Trophoblast cell (in vitro differentiated cells and primary cell): ENCODE measurements around the gene RAF1.
A peak's percentile ranks its signal among the peaks of the same experiment; 100 is the strongest.

Source experiments
- DNase-seq, 2 donors: peaks; one replicate each; pipeline ENCODE4 v3.0.0-alpha.2; 2016
- H2AFZ ChIP-seq: 2 replicates; pipeline ENCODE4 v1.6.1; 2013; ENCODE audit warnings: low read length, moderate library complexity, mild to moderate bottlenecking; ENCODE audit not compliant: insufficient read depth, poor library complexity
- H2AK5ac ChIP-seq: 2 replicates; pipeline ENCODE4 v1.6.1; 2013; ENCODE audit warnings: mild to moderate bottlenecking, low read length
- H2BK120ac ChIP-seq: 2 replicates; pipeline ENCODE4 v1.6.1; 2013; ENCODE audit warnings: low read length, mild to moderate bottlenecking, moderate library complexity; ENCODE audit not compliant: insufficient read depth, poor library complexity
- H2BK12ac ChIP-seq: 2 replicates; pipeline ENCODE4 v1.6.1; 2013; ENCODE audit warnings: mild to moderate bottlenecking, low read length, moderate library complexity
- H2BK5ac ChIP-seq: 2 replicates; pipeline ENCODE4 v1.6.1; 2013; ENCODE audit warnings: low read length, low read depth, moderate library complexity, mild to moderate bottlenecking; ENCODE audit not compliant: poor library complexity
- H3K14ac ChIP-seq: 2 replicates; pipeline ENCODE4 v1.6.1; 2013; ENCODE audit warnings: mild to moderate bottlenecking, low read length
- H3K18ac ChIP-seq: 2 replicates; pipeline ENCODE4 v1.6.1; 2013; ENCODE audit warnings: mild to moderate bottlenecking, low read length
- H3K23ac ChIP-seq: 2 replicates; pipeline ENCODE4 v1.6.1; 2013; ENCODE audit warnings: low read length
- H3K27ac ChIP-seq: 2 replicates; pipeline ENCODE4 v1.5.1; 2013; ENCODE audit warnings: low read depth, mild to moderate bottlenecking, inconsistent platforms, low read length, moderate library complexity
- H3K27me3 ChIP-seq: 2 replicates; pipeline ENCODE4 v1.6.1; 2013; ENCODE audit warnings: inconsistent platforms, mild to moderate bottlenecking, low read length, moderate library complexity; ENCODE audit not compliant: insufficient read depth
- H3K36me3 ChIP-seq, 2 experiments: 1 replicate in 1 of 2; 2 replicates in 1 of 2; pipeline ENCODE4 v1.6.1; 2013; ENCODE audit warnings: low read length in 2 of 2, mild to moderate bottlenecking in 2 of 2, moderate library complexity in 1 of 2; ENCODE audit not compliant: insufficient read depth in 2 of 2, control insufficient read depth in 1 of 2
- H3K4ac ChIP-seq: 2 replicates; pipeline ENCODE4 v1.6.1; 2013; ENCODE audit warnings: low read depth, mild to moderate bottlenecking, low read length, moderate library complexity
- H3K4me1 ChIP-seq, 2 experiments: 1 replicate in 1 of 2; 2 replicates in 1 of 2; pipeline ENCODE4 v1.6.1; 2013; ENCODE audit warnings: low read length in 2 of 2, mild to moderate bottlenecking in 2 of 2, moderate library complexity in 1 of 2; ENCODE audit not compliant: insufficient read depth in 2 of 2, control insufficient read depth in 1 of 2
- H3K4me2 ChIP-seq: 2 replicates; pipeline ENCODE4 v1.6.1; 2013; ENCODE audit warnings: inconsistent platforms, mild to moderate bottlenecking, low read length, moderate library complexity
- H3K4me3 ChIP-seq: 2 replicates; pipeline ENCODE4 v1.5.1; 2013; ENCODE audit warnings: mild to moderate bottlenecking, low read depth, low read length, inconsistent platforms
- H3K79me1 ChIP-seq: one replicate; pipeline ENCODE4 v1.6.1; 2013; ENCODE audit warnings: low read length
- H3K79me2 ChIP-seq: 2 replicates; pipeline ENCODE4 v1.6.1; 2013; ENCODE audit warnings: low read length, mild to moderate bottlenecking; ENCODE audit not compliant: control insufficient read depth, insufficient read depth, poor library complexity
- H3K9ac ChIP-seq: 2 replicates; pipeline ENCODE4 v1.6.1; 2013; ENCODE audit warnings: mild to moderate bottlenecking, low read length
- H3K9me3 ChIP-seq: 2 replicates; pipeline ENCODE4 v1.6.1; 2013; ENCODE audit warnings: low read depth, mild to moderate bottlenecking, control low read depth, inconsistent platforms, low read length; ENCODE audit not compliant: insufficient read depth
- H4K12ac ChIP-seq: 2 replicates; pipeline ENCODE4 v1.6.1; 2013; ENCODE audit warnings: low read depth, mild to moderate bottlenecking, low read length, moderate library complexity
- H4K8ac ChIP-seq: 2 replicates; pipeline ENCODE4 v1.6.1; 2013; ENCODE audit warnings: low read depth, mild to moderate bottlenecking, low read length, moderate library complexity
- H4K91ac ChIP-seq: one replicate; pipeline ENCODE4 v1.6.1; 2013; ENCODE audit warnings: low read depth, mild to moderate bottlenecking, low read length, moderate library complexity
- WGBS: extraction: QIAGEN DNeasy Blood & Tissue Kit; methylation state at CpG from one replicate; pipeline ENCODE4 v1.1.7; 2013; ENCODE audit warnings: missing lambda C conversion rate; ENCODE audit not compliant: insufficient read length, insufficient coverage; ENCODE audit errors: extremely low coverage; 5-methylcytosine and 5-hydroxymethylcytosine counted together

RAF1 gene

DNA sequence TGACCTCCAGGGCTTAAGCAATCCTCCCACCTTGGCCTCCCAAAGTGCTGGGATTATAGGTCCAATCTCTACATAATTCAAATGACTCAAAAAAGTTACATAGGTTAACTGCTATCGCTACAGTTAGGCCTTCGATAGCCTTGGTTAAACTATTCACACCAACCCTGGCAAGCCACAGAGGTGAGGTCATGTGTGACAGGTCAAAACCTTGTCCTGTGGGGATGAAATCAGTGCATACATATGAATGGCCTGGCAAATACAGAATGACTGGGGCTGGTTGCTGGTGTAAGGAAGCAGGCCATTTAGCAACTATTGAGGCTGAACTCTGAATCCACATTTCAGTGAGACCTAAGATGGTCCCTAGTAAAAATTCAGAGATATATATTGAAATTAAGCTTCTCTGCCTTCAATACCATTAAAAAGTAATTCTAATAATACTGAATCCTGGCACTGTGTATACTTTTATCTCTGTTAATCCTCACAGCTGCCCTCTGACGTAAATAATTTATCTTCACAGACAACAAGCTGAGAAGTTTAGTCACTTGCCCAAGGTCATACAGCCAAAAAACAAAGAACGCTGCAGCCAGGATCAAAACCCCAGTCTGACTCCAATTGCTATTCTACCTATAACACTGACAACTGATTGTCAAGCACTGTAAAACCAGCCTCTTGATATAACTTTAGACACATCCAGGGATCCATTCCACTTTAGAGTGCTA is 71.8 kb downstream of the RAF1 start:
- H2AK5ac ChIP-seq, result no peak overlapping the region
- no peak overlapping the region for H4K8ac ChIP-seq
- no peak overlapping the region for H3K4me2 ChIP-seq
- H3K9me3 ChIP-seq, result no peaks in the 10 kb centered on the region
- H2BK12ac ChIP-seq, result no peak overlapping the region
- no peaks in the 10 kb centered on the region for H3K27me3 ChIP-seq
- H3K4ac ChIP-seq, result no peak overlapping the region
- H2AFZ ChIP-seq, result no peak overlapping the region
- no peak overlapping the region for H3K9ac ChIP-seq
- no peak overlapping the region for H3K4me3 ChIP-seq
- H4K12ac ChIP-seq, result no peak overlapping the region
- no peak overlapping the region for H3K23ac ChIP-seq
- no peak overlapping the region for H2BK5ac ChIP-seq
- WGBS, result no CpG with 5 or more reads among the region's 4 CpGs
- H3K79me2 ChIP-seq, result no peaks in the 10 kb centered on the region
- H3K18ac ChIP-seq, result no peak overlapping the region
- no peak for DNase-seq
- no peak overlapping the region for H3K27ac ChIP-seq
- no peak overlapping the region for H2BK120ac ChIP-seq
- no peaks in the 10 kb centered on the region for H3K4me1 ChIP-seq
- H3K14ac ChIP-seq, result no peak overlapping the region
- peaks cover 34 to 55% of the 10 kb centered on the region in 2 experiments for H3K36me3 ChIP-seq
- H4K91ac ChIP-seq, result no peak overlapping the region
- no peaks in the 10 kb centered on the region for H3K79me1 ChIP-seq

DNA sequence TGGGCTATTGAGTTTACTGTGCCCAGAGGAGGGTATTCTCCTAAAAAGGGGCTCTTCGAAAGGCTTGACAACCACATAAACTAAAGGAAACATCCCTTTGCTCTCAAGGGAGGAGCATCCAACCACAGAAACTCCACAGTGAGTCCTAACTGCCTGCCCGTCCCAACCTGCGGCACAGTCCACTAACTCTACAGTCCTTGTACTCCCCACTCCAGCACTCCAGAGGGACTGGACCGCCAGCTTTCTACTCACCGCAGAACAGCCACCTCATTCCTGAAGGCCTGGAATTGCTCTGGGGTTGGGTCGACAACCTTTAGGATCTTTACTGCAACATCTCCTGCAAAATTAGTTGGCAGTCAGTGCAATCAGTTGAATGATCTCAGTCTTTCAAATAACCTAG is 72.5 kb downstream of the RAF1 start:
- no peaks in the 10 kb centered on the region for H3K9me3 ChIP-seq
- H3K79me2 ChIP-seq, result no peaks in the 10 kb centered on the region
- no peak overlapping the region for H3K4ac ChIP-seq
- H4K8ac ChIP-seq, result no peak overlapping the region
- H3K23ac ChIP-seq, result no peak overlapping the region
- no CpG with 5 or more reads among the region's 6 CpGs for WGBS
- no peak for DNase-seq
- no peaks in the 10 kb centered on the region for H3K4me1 ChIP-seq
- no peak overlapping the region for H3K14ac ChIP-seq
- H3K9ac ChIP-seq, result no peak overlapping the region
- H3K36me3 ChIP-seq, result peaks cover 31 to 53% of the 10 kb centered on the region in 2 experiments
- H4K12ac ChIP-seq, result no peak overlapping the region
- no peak overlapping the region for H2BK5ac ChIP-seq
- no peak overlapping the region for H3K4me3 ChIP-seq
- H3K4me2 ChIP-seq, result no peak overlapping the region
- no peak overlapping the region for H4K91ac ChIP-seq
- H2AK5ac ChIP-seq, result no peak overlapping the region
- H3K18ac ChIP-seq, result no peak overlapping the region
- no peak overlapping the region for H2BK120ac ChIP-seq
- no peaks in the 10 kb centered on the region for H3K27me3 ChIP-seq
- no peak overlapping the region for H2AFZ ChIP-seq
- H3K27ac ChIP-seq, result no peak overlapping the region
- H2BK12ac ChIP-seq, result no peak overlapping the region
- H3K79me1 ChIP-seq, result no peaks in the 10 kb centered on the region

DNA sequence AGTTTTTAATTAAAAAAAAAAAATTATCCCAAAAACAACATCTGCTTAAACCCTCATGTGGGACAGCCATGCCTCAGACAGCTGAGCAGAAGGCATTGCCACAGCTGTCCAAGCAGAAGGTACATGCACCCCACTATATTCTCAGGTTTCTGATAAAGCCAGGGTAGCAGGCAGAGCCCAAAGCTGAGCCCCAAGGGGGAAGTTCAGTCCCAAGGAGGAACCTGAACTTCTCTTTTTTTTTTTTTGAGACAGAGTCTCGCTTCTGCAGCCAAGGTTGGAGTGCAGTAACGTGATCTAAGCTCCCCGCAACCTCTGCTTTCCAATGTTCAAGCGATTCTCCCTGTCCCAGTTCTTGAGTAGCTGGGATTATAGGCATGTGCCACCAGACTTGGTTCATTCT is 73.8 kb downstream of the RAF1 start:
- Histone ChIP-seq H2BK5ac (no peak overlapping the region), H3K36me3 (peaks cover 31 to 53% of the 10 kb centered on the region in 2 experiments), H3K27me3 (no peaks in the 10 kb centered on the region), H2BK120ac (no peak overlapping the region), H3K23ac (no peak overlapping the region), H3K9me3 (no peaks in the 10 kb centered on the region), H4K8ac (no peak overlapping the region), H3K4me3 (no peak overlapping the region), H4K12ac (no peak overlapping the region), H2AK5ac (no peak overlapping the region), H3K79me1 (no peaks in the 10 kb centered on the region), H3K4me2 (no peak overlapping the region), H3K4me1 (no peaks in the 10 kb centered on the region), H2AFZ (no peak overlapping the region), H3K79me2 (no peaks in the 10 kb centered on the region), H2BK12ac (no peak overlapping the region), H3K4ac (no peak overlapping the region), H3K27ac (no peak overlapping the region), H3K14ac (no peak overlapping the region), H3K18ac (no peak overlapping the region), H4K91ac (no peak overlapping the region), H3K9ac (no peak overlapping the region)
- DNase-seq, result no peak
- WGBS, result no CpG with 5 or more reads among the region's 4 CpGs

DNA sequence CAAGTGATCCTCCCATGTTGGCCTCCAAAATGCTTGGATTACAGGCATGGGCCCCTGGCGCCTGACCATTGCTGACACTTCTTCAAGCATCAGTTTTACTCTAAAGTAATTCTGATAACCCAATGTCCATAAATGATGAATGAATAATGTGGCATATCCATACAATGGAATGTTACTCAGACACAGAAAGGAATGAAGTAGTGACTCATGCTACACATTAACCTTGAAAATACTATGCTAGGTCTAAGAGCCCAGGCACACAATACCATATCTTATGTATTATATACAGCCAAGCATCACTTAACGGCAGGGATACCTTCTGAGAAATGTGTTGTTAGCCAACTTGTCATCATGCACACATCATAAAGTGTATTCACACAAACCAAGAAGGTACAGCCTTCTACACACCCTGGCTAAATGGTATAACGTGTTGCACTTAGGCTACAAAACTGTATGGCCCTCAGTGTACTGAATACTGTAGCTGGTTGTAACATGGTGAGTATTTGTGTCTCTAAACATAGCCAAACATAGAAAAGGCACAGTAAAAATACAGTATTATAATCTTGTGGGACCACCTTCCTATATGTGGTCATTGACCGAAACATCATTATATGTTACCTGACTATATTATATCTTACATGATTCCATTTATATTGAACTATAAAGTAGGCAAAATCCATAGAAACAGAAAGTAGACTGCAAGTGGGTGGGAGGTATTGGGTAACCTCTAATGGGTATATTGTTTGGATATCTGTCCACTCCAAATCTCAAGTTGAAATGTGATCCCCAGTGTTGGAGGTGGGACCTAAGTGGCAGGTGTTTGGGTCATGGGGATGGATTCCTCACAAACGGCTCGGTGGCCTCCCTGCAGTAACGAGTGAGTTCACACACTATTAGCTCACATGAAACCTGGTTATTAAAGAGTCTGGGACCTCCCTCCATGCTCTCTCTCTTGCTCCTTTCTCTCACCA is 75.6 kb downstream of the RAF1 start:
- H3K79me2 ChIP-seq, result no peaks in the 10 kb centered on the region
- H3K14ac ChIP-seq, result no peak overlapping the region
- H3K4me3 ChIP-seq, result no peak overlapping the region
- H3K79me1 ChIP-seq, result no peaks in the 10 kb centered on the region
- no peak overlapping the region for H2BK5ac ChIP-seq
- no peak overlapping the region for H4K91ac ChIP-seq
- no peak overlapping the region for H3K4me2 ChIP-seq
- H3K27me3 ChIP-seq, result no peaks in the 10 kb centered on the region
- H3K23ac ChIP-seq, result no peak overlapping the region
- DNase-seq, result peak in 1 of 2 donors; percentile 38
- no peaks in the 10 kb centered on the region for H3K9me3 ChIP-seq
- no peak overlapping the region for H2BK12ac ChIP-seq
- H2AK5ac ChIP-seq, result no peak overlapping the region
- WGBS, result no CpG with 5 or more reads among the region's 7 CpGs
- no peak overlapping the region for H4K8ac ChIP-seq
- no peak overlapping the region for H3K9ac ChIP-seq
- no peaks in the 10 kb centered on the region for H3K4me1 ChIP-seq
- H2BK120ac ChIP-seq, result no peak overlapping the region
- peaks cover 40 to 55% of the 10 kb centered on the region in 2 experiments for H3K36me3 ChIP-seq
- H3K18ac ChIP-seq, result no peak overlapping the region
- H2AFZ ChIP-seq, result no peak overlapping the region
- H3K4ac ChIP-seq, result no peak overlapping the region
- H4K12ac ChIP-seq, result no peak overlapping the region
- no peak overlapping the region for H3K27ac ChIP-seq
